GM21717 (cell line): Measurements from ENCODE around the gene CEP72.
"Not testable (repeated sequence)": the region's sequence is repeated elsewhere in the genome, so short reads cannot be mapped to it uniquely, and the experiment has no call there.

Experiments used
- ATAC-seq: cut with Tn5 transposase; IDR thresholded peaks from one replicate; pipeline ENCODE4 v1.9.1; 2021; ENCODE audit warnings: mild to moderate bottlenecking, moderate library complexity; ENCODE audit not compliant: unreplicated experiment

Gene CEP72

GRCh38 chr5:680836-681235 is 68.7 kb downstream of the CEP72 start:
- ATAC-seq, result not testable (repeated sequence)

- ATAC-seq, result not testable (repeated sequence)
Measured at GRCh38 chr5:681317-682191, 69.4 kb downstream of the CEP72 start.

GRCh38 chr5:682216-682615 is 70.1 kb downstream of the CEP72 start:
- ATAC-seq, result not testable (repeated sequence)

- not testable (repeated sequence) for ATAC-seq
Measured at GRCh38 chr5:682651-683358, 70.7 kb downstream of the CEP72 start.

GRCh38 chr5:683551-684481 is 71.7 kb downstream of the CEP72 start:
- no peak for ATAC-seq

- ATAC-seq, result no peak
Measured at GRCh38 chr5:684751-685216, 72.6 kb downstream of the CEP72 start.

- ATAC-seq, result no peak
Measured at GRCh38 chr5:685262-686171, 73.4 kb downstream of the CEP72 start.

GRCh38 chr5:686172-686523 is 74.0 kb downstream of the CEP72 start:
- not testable (repeated sequence) for ATAC-seq

GRCh38 chr5:686936-687335 is 74.8 kb downstream of the CEP72 start:
- not testable (repeated sequence) for ATAC-seq

GRCh38 chr5:688348-689010 is 76.3 kb downstream of the CEP72 start:
- ATAC-seq, result not testable (repeated sequence)

GRCh38 chr5:690293-690692 is 78.2 kb downstream of the CEP72 start:
- ATAC-seq, result not testable (repeated sequence)

GRCh38 chr5:691049-691448 is 78.9 kb downstream of the CEP72 start:
- ATAC-seq, result not testable (repeated sequence)

- no peak for ATAC-seq
Measured at GRCh38 chr5:691817-692528, 79.8 kb downstream of the CEP72 start.

- peak; percentile 11 for ATAC-seq
Measured at GRCh38 chr5:692529-693041, 80.4 kb downstream of the CEP72 start.

GRCh38 chr5:693271-694041 is 81.3 kb downstream of the CEP72 start, which contains the start of gene TPPP:
Gene TPPP (minus strand): TSS chr5:693352. CDS start chr5:678060, 15,292 bp downstream.
- ATAC-seq, result peak; percentile 60

- not testable (repeated sequence) for ATAC-seq
Measured at GRCh38 chr5:694042-694431, 81.9 kb downstream of the CEP72 start.

- ATAC-seq, result not testable (repeated sequence)
Measured at GRCh38 chr5:695475-695874, 83.3 kb downstream of the CEP72 start.

- not testable (repeated sequence) for ATAC-seq
Measured at GRCh38 chr5:696191-696590, 84.1 kb downstream of the CEP72 start.
